ENCODE measurements around the gene NEGR1.

DNA sequence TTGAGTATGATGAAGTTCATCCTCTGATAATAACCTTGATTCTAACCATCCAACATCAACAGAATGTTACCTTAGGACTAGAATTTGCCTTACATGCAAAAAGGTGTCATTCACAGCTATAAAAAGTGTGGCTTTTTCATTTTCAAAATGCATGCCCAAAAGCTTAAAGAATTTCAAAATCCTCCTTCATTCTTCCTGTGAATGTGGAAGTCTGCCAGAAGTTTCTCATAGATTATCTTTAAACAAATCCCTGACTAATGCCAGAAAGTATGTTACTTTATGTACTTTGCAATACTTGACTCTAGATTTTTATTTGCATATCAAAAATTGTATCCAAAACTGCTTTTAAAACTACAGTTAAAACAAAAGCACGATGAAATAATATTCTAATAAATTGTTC is 930.9 kb downstream of the NEGR1 start:
- TF ChIP-seq CTCF (IDR thresholded peaks at IDR 0.05), result no peak
- TF ChIP-seq POLR2A (IDR thresholded peaks at IDR 0.05; ENCODE audit: low read depth), result no peak
